HPDE6-E6E7 (cell line): ENCODE data around the gene OR2A25.
"Not testable (repeated sequence)": the region's sequence is repeated elsewhere in the genome, so short reads cannot be mapped to it uniquely, and the experiment has no call there.

Experiments used
- DNase-seq: peaks from one replicate; pipeline ENCODE4 v3.0.0; 2011; ENCODE audit warnings: missing footprints; ENCODE audit errors: extremely low spot score

OR2A25 gene

GRCh38 chr7:144069511-144069910 lies at the start of gene OR2A25:
Gene OR2A25 (plus strand): TSS chr7:144069811. CDS start chr7:144074220, 4,409 bp downstream.
- no peak for DNase-seq

- no peak for DNase-seq
Observed at GRCh38 chr7:144020340-144020739, 49.3 kb upstream of the OR2A25 start.

DNA sequence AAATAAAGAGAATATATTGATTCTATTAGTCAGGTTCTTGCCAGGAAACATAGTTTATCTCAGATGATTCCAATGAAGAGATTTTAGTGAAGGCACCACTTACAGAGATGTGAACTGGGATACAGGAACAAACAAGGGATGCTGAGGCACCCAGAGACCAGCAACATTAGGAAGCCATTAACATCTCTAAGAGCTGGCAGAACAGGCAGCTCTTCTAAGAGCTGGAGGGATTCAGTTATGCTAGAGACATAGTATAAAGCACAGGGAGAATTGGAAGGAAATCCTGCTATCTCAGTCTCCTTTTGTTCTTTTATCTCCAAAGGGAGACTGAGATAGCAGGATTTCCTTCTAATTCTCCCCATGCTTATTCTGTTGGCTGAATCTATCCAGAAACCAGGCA lies 47.4 kb upstream of the OR2A25 start:
- no peak for DNase-seq

DNA sequence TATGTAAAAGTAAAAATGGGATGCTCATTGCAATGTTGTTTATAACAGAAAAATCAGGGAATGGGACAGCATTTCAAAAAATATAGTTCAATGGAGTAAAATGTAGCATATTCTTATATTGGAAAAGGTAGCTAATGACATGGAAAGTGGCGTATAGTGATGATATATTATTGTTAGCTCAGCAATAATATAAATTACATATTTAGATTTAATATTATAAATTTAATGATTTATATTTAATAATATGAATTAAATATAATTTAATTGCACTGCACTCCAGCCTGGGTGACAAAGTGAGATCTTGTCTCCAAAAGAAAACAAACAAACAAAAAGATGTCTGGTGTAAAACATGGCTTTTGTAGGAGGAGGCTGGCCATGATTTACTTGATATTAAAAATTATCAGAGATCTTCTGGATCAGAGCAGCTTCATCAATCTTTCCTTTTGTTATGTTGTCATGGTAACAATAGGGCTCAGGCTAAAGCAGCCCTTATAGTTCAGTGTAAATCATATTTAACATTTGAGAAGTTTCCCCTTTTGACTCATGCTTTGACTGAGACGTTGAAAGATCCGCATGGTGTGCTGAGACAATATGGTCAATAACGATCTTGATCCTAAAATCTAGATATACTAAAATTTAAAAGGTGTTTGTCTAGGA lies 46.3 kb upstream of the OR2A25 start:
- no peak for DNase-seq

DNA sequence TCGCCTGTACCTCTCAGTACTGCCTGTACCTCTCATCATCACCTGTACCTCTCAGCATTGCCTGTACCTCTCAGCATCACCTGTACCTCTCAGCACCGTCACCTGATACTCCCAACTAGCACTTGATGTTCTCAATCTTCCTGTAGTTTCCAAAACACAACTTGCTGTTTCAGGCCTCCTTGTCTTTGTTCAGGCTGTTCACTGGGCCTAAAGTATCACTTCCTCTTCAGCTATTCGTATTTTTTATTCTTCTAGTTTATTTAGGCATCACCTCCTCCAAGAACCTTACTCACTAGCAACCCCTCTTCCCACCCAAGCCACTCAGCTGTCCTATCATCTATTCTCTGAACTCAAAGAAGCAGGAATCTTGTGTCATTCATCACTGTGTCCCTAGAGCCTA lies 45.4 kb upstream of the OR2A25 start:
- DNase-seq: no peak

DNA sequence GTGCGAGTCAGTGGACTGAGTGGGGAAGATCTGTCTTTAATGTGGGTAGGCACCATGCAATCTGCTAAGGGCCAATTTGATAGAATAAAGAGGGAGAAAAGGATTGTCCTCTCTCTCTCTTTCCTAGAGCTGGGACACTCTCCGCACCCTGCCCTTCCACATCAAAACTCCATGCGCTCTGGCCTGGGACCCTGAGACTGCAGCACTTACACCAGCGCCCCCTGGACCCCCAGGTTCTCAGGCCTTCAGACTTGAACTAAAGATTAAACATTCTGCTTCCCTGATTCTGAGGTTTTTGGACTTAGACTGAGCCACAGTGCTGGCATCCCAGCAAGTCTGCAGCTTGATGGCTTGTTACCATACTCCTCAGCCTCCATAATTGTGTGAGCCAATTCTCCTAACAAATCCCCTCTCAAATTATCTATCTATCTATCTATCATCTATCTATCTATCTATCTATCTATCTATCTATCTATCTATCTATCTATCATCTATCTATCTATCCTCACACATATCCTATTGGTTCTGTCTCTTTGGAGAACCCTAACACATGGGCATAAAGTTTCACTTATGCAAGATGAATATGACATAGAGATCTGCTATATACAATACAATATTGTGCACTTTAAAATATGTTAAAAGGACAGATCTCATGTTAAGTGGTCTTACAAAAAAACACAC lies 43.3 kb upstream of the OR2A25 start:
- no peak for DNase-seq

DNA sequence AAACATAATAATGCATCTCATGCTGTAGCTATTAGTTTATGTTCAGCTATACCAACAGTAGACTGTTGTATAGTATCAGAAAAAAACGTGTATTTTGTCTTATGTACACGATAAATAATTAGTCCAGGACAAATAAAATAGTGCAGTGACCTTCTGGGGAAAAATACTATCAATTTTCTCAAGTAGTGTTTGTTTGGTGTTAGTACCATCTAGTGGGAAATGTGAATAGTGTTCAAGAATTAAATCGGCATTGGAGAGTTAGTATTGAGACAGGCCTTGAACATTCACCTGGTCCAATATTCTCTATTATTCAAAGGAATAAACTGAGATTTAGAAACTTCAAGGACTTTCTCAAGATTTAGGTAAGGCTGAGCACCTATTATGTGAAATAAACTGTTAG lies 42.5 kb upstream of the OR2A25 start:
- no peak for DNase-seq

- DNase-seq: no peak
Observed at GRCh38 chr7:144027974-144028373, 41.6 kb upstream of the OR2A25 start.

DNA sequence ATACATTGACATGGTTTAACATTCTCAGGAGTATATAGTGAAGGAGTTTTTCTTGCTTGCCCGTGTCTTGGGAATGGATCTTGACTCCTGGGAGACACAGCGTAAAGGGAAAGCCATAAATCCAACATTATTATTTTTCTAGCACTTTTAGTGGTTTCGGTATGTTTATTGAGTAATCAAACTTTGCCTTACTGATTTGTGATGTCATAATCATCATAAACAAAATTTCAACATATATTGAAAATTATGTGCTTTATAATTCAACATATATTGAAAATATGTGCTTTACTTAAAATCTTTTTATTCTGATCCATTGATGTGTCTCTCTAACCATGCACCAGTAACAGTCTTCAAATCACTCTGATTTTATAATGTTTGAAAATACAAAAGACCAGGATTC lies 41.1 kb upstream of the OR2A25 start:
- no peak for DNase-seq

DNA sequence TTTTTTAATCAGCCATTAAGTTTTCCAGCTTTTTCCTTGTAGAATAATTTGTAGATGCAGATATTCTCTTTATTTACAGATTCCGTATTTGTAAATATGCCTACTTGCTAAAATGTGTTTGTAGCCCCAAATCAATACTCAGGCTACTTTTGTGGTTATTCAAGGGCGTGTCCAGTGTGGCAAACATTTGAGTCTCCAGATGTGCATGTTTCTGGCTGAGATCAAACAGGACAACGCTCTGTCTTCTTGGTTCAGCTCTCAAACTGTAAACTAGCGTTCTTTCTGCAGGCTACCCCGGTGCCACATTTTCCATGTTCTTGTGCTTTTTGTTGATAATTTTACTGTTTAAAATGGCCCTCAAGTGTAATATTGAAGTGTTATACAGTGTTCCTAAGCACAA lies 37.1 kb upstream of the OR2A25 start:
- DNase-seq: no peak

DNA sequence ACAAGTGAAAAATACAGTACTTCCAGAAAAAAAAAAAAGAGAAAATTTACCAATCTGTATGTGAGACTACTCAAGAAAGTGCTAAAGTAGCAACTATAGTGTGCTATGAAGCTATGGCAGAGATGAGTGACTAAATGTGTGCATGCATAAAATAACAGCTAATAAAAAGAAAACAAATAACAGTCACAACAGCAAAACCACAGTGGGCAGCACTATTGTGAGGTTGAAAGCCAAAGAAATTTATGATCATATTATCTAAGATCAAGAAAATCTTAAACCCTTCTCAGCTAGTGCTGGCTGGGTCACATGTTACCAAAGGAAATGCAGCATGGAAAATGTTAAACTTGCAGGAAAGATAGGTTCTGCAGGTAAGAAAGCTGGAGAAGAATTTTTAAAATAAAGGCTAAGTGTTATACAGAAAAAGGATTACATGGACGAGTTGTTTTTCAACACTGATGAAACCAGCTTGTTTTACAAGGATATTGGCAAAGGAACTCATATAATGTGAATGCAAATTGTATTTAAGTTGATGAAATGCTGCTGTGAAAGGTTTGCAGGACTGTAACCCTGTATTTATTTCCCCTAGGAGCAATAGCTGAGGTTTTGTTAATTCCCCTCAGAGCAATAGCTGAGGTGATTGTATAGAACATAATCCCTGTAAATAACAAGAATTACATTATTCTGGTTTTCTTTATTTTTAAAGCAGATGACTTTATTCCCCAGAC lies 36.5 kb upstream of the OR2A25 start:
- no peak for DNase-seq

DNA sequence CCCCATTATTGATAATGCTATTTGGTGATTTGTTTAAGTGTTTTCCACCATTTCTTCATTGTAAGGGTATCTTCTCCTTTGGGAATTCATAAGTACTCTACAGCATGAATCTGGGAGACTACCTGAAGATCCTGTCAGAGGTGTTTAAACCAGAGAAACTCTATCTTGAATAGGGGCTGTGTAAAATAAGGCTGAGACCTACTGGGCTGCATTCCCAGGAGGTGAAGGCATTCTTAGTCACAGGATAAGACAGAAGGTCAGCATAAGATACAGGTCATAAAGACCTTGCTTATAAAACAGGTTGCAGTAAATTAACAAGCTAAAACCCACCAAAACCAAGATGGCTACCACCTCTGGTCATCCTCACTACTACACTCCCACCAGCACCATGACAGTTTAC lies 34.2 kb upstream of the OR2A25 start:
- no peak for DNase-seq

DNA sequence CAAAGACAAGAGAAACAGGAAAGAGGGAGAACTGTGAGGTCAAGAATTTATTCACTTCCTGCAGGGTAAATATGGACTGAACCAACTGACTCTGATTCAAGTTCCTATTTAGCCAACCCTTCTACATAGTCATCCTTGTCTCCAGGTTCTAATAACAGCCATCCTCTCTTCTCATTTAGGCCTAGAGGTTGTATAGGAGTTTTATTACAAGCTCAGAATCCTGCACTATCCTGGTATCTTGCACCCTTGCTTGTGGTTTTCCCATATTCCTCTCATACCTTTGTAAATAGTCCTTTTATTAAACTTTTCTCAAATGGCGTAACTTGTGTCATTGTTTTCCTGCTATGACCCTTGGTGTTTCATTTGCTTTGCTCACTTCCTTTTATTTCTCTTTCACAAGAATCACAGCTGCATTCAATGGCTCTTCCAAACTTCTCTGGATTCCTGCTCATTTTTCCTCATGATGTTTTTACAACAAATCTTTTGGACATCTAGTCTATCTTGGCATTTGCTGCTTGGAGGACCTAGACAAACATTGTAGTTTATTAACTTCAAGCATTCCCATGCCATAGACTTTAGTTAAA lies 33.2 kb upstream of the OR2A25 start:
- DNase-seq: no peak

DNA sequence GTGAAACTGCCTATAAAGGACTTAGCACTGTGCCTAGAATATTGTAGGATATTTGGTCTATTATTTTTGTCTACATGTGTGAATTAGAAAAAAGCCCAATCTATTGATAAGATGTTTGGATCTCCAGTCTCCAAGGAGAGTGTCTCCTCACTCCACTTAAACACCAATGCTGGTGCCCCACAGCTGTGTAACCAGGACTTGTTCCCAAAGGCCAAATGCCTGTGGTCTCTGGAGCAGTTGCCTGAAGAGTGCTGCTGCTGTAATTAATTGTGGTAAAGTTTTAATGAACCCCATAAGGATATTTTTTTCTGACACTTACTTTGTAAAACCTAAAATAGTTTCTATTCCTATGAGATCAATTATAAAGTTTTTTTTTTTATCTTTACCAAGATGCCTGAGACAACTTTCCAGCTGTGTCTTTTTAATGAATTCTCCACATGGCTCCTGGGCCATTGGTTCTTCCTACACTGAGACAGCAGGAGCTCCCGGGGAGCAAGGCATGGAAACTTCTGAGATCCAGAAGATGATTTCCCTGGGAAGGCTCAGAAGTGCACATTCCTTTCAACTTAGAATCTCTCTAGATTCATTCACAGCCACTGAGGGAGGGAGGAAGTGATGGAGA lies 32.1 kb upstream of the OR2A25 start:
- DNase-seq: no peak

DNA sequence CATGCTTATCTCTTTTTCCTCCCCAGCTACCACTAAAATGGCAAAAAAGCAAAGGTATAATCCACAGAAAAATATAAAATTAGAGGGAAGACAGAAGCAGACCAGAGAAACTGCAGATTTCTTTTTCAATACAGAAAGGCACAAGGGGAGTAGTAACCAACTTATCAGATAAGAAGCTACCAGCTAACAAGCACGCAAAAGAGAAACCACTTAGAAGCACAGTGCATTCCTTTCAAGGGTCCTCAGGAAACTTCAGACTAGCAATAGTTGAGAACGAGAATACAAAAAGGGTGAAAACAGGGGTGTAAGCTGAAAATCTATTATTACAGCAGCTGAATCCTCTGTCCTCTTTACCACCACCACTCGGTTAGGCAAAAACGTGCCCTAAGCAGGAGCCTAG lies 30.7 kb upstream of the OR2A25 start:
- DNase-seq: no peak

- no peak for DNase-seq
Observed at GRCh38 chr7:144048648-144049047, 21.0 kb upstream of the OR2A25 start, which contains the start of gene OR2A5. Gene OR2A5 (plus strand): TSS chr7:144048948. CDS start chr7:144050402, 1,454 bp downstream.

GRCh38 chr7:144049491-144049890 lies 20.1 kb upstream of the OR2A25 start:
- no peak for DNase-seq

- no peak for DNase-seq
Observed at GRCh38 chr7:144050093-144050492, 19.5 kb upstream of the OR2A25 start.

DNA sequence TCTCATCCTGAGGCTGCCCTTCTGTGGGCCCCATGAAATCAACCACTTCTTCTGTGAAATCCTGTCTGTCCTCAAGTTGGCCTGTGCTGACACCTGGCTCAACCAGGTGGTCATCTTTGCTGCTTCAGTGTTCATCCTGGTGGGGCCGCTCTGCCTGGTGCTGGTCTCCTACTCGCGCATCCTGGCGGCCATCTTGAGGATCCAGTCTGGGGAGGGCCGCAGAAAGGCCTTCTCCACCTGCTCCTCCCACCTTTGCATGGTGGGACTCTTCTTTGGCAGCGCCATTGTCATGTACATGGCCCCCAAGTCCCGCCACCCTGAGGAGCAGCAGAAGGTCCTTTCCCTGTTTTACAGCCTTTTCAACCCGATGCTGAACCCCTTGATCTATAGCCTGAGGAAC lies 18.7 kb upstream of the OR2A25 start:
- not testable (repeated sequence) for DNase-seq

GRCh38 chr7:144057954-144058353 lies 11.7 kb upstream of the OR2A25 start:
- no peak for DNase-seq

DNA sequence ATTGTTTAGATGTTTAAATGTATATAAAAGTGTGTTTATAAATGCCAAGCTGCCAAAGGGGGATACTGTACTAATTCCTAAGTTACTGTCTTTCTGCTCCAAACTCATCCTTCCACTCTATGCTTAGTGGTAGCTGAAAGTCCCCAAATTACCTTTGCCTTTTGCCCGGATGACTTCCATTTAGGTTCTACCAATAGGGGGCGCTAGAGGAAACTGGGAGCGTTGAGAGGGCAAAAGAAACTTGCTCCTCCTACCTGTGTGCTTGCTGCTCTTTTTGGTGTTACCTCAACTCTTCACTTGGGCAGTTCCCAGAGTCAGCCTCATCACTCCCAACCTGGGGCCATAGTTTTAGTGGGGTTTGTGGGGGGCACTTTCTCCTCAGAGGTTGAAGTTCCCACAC lies 5.9 kb upstream of the OR2A25 start:
- DNase-seq: no peak

DNA sequence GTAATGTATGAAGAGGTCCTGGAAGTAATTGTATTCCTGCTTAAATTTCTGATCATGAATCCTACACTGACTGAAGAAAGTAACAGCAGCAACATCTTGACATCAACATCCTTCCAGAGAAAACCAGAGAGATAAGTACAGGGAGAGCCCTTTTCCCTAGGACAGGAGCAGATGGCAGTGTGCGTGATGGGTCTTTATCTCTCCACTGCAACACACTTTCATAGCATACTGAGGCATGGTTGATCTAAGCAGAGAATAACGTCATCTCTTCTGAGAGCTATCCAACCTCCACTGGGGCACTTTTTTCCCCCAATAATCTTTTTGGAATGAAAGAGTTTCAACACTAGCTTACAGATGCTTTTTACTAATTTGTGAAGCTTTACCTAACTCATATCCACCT lies 342 bp downstream of the OR2A25 start:
- DNase-seq: no peak
